ENCODE data around the gene ATP6V1G2. TPM values are rescaled to one million over a fixed set of nuclear protein-coding genes. Genes with fewer than 3 reads are reported as not detected.

ATP6V1G2 gene
- total RNA-seq, 2 donors from 2014 or later = 1.7 to 2.1 TPM

DNA sequence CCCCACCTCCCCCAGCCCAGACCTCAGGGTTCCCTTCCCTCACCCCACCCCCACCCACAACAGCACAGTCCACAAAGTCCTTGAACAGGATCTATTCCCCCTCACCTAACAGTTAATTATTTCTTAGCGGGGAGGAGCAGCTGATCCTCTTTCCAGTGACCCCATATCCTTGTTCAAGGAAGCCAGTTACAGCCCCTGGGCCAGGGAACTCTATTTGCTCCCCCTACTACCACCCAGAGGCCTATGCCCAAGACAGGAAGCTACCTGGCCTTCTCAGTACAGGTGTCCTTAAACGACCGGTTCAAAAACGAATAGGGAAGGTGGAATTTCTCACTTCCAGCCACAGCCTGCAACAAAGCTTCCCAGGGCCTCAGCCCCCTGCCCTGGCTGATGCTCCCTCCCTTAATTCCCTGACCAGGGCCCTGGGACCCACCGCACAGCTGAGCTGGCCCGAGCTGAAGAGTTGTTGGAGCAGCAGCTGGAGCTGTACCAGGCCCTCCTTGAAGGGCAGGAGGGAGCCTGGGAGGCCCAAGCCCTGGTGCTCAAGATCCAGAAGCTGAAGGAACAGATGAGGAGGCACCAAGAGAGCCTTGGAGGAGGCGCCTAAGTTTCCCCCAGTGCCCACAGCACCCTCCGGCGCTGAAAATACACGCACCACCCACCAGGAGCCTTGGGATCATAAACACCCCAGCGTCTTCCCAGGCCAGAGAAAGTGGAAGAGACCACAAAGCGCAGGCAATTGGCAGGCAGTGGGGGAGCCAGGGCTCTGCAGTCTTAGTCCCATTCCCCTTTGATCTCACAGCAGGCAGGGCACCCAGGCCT, 16.9 kb downstream of the ATP6V1G2 start:
- H3K4me1 ChIP-seq (ENCODE audit: control insufficient read depth, insufficient read depth, low read length) = no peaks in the 10 kb centered on the region
- TF ChIP-seq, protein P1, sequence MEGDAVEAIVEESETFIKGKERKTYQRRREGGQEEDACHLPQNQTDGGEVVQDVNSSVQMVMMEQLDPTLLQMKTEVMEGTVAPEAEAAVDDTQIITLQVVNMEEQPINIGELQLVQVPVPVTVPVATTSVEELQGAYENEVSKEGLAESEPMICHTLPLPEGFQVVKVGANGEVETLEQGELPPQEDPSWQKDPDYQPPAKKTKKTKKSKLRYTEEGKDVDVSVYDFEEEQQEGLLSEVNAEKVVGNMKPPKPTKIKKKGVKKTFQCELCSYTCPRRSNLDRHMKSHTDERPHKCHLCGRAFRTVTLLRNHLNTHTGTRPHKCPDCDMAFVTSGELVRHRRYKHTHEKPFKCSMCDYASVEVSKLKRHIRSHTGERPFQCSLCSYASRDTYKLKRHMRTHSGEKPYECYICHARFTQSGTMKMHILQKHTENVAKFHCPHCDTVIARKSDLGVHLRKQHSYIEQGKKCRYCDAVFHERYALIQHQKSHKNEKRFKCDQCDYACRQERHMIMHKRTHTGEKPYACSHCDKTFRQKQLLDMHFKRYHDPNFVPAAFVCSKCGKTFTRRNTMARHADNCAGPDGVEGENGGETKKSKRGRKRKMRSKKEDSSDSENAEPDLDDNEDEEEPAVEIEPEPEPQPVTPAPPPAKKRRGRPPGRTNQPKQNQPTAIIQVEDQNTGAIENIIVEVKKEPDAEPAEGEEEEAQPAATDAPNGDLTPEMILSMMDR (conservative IDR thresholded peaks at IDR 0.05) = no peak
- DNase-seq = peak; percentile 84
- H3K36me3 ChIP-seq (ENCODE audit: control insufficient read depth, insufficient read depth, low read length) = peaks cover 50% of the 10 kb centered on the region
- no peaks in the 10 kb centered on the region for H3K9me3 Mint-ChIP-seq
- H3K4me3 Mint-ChIP-seq = no peak overlapping the region
- no peaks in the 10 kb centered on the region for H3K27me3 ChIP-seq (ENCODE audit: control insufficient read depth, insufficient read depth, low read length, poor library complexity, severe bottlenecking)
- H3K27ac Mint-ChIP-seq = peak overlapping the region; percentile 92
- H3K9me3 ChIP-seq (ENCODE audit: control insufficient read depth, low read length) = no peaks in the 10 kb centered on the region
- H3K27me3 Mint-ChIP-seq (ENCODE audit: insufficient read depth) = no peaks in the 10 kb centered on the region
- H3K4me3 ChIP-seq (ENCODE audit: low read length) = no peak overlapping the region
- peaks cover 17% of the 10 kb centered on the region for H3K4me1 Mint-ChIP-seq
- H3K27ac ChIP-seq (ENCODE audit: low read depth, low read length) = peak overlapping the region; percentile 41
- 79 to 93% methylated on average over 3 to 12 of the region's 12 CpGs for WGBS, 2 experiments (ENCODE audit: insufficient coverage in 1 of 2, insufficient read length in 1 of 2)
- peaks cover 46% of the 10 kb centered on the region for H3K36me3 Mint-ChIP-seq (ENCODE audit: low read depth)
- no peak overlapping the region for H3K9ac ChIP-seq (ENCODE audit: extremely low read depth, low read length, poor library complexity, severe bottlenecking)

DNA sequence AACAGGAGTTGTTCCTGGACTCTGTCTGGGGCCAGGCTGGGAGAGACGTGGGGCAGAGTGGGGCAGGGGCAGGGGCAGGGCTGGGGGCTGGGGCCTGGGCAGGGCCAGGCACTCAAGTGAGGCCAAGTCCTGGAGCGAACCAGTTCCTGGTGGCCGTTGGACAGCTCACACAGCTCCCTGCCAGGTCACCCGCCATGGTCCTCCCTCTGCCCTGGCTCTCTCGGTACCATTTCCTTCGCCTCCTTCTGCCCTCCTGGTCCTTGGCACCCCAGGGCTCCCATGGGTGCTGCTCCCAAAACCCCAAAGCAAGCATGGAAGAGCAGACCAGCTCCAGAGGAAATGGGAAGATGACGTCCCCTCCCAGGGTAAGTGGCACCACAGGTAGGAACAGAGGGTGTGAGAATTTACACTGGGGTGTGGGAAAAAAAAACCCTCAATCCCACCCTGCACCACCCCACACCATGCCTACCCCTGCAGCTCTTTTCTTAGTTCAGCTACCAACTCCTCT, 17.5 kb downstream of the ATP6V1G2 start, which contains the start of gene MCCD1:
Gene MCCD1, plus strand, starts transcription at position 142 of the 508 bp plus-strand sequence. Its CDS starts 53 bp downstream, at position 195.
- no peak within 1 kb of the TSS for H3K9ac ChIP-seq (ENCODE audit: extremely low read depth, low read length, poor library complexity, severe bottlenecking)
- Mint-ChIP-seq H3K27ac (peak within 1 kb of the TSS; percentile 92), H3K36me3 (ENCODE audit: low read depth) (peaks cover 40% of the 10 kb centered on the region), H3K27me3 (ENCODE audit: insufficient read depth) (no peaks in the 10 kb centered on the region), H3K9me3 (no peaks in the 10 kb centered on the region), H3K4me1 (peaks cover 17% of the 10 kb centered on the region), H3K4me3 (no peak within 1 kb of the TSS)
- TF ChIP-seq, protein P1 (conservative IDR thresholded peaks at IDR 0.05) = no peak
- peak within 1 kb of the TSS; percentile 41 for H3K27ac ChIP-seq (ENCODE audit: low read depth, low read length)
- peak; percentile 75 for DNase-seq
- H3K27me3 ChIP-seq (ENCODE audit: control insufficient read depth, insufficient read depth, low read length, poor library complexity, severe bottlenecking) = no peaks in the 10 kb centered on the region
- peaks cover 44% of the 10 kb centered on the region for H3K36me3 ChIP-seq (ENCODE audit: control insufficient read depth, insufficient read depth, low read length)
- no peaks in the 10 kb centered on the region for H3K9me3 ChIP-seq (ENCODE audit: control insufficient read depth, low read length)
- no peaks in the 10 kb centered on the region for H3K4me1 ChIP-seq (ENCODE audit: control insufficient read depth, insufficient read depth, low read length)
- WGBS, 2 experiments (ENCODE audit: insufficient coverage in 1 of 2, insufficient read length in 1 of 2) = 81 to 94% methylated on average over 4 to 7 of the region's 7 CpGs
- H3K4me3 ChIP-seq (ENCODE audit: low read length) = no peak within 1 kb of the TSS

DNA sequence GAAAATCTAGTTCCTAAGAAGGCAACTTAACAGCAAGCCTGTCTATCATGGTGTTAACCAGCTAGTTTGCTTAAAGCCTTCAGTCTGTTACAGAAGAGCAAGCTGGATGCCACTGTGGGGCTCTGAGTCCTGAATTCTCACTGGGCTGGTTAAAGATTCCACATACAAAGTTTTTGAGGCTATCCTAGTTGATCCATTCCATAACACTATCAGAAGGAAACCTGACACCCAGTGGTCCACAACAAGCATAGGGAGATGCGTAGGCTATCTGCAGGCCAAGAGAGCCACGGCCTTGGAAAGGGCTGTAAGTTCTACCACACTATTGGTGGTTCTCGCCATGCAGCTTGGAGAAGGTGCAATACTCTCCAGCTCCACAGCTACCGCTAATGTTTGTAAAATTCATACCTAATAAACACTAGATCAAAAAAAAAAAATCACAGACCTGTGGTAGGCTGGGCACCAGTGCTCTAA, 18.1 kb downstream of the ATP6V1G2 start:
- H3K36me3 Mint-ChIP-seq (ENCODE audit: low read depth) = peaks cover 35% of the 10 kb centered on the region
- peak overlapping the region; percentile 36 for H3K27ac ChIP-seq (ENCODE audit: low read depth, low read length)
- H3K4me1 ChIP-seq (ENCODE audit: control insufficient read depth, insufficient read depth, low read length) = no peaks in the 10 kb centered on the region
- H3K4me3 ChIP-seq (ENCODE audit: low read length) = no peak overlapping the region
- no peaks in the 10 kb centered on the region for H3K27me3 Mint-ChIP-seq (ENCODE audit: insufficient read depth)
- TF ChIP-seq, protein P1 (conservative IDR thresholded peaks at IDR 0.05) = no peak
- H3K4me3 Mint-ChIP-seq = no peak overlapping the region
- peak; percentile 52 for DNase-seq
- no peaks in the 10 kb centered on the region for H3K27me3 ChIP-seq (ENCODE audit: control insufficient read depth, insufficient read depth, low read length, poor library complexity, severe bottlenecking)
- H3K27ac Mint-ChIP-seq = peak overlapping the region; percentile 48
- H3K36me3 ChIP-seq (ENCODE audit: control insufficient read depth, insufficient read depth, low read length) = peaks cover 39% of the 10 kb centered on the region
- no peaks in the 10 kb centered on the region for H3K9me3 ChIP-seq (ENCODE audit: control insufficient read depth, low read length)
- H3K9ac ChIP-seq (ENCODE audit: extremely low read depth, low read length, poor library complexity, severe bottlenecking) = no peak overlapping the region
- no peaks in the 10 kb centered on the region for H3K9me3 Mint-ChIP-seq
- 92 to 95% methylated on average over 4 of the region's 4 CpGs for WGBS, 2 experiments (ENCODE audit: insufficient coverage in 1 of 2, insufficient read length in 1 of 2)
- peaks cover 17% of the 10 kb centered on the region for H3K4me1 Mint-ChIP-seq

Measured in endodermal cell (in vitro differentiated cells).